H7 (cell line): ENCODE results near the gene CCDC177. TPM values are rescaled to one million over a fixed set of nuclear protein-coding genes. Genes with fewer than 3 reads are reported as not detected.
"Not testable (repeated sequence)": the region's sequence is repeated elsewhere in the genome, so short reads cannot be mapped to it uniquely, and the experiment has no call there.

Experiments used
- DNase-seq: peaks from one replicate; pipeline ENCODE4 v3.0.0; 2012
- H3K27me3 ChIP-seq: 2 replicates; pipeline ENCODE4 v1.6.0; 2011; ENCODE audit warnings: mild to moderate bottlenecking, low read length; ENCODE audit not compliant: control insufficient read depth, insufficient read depth
- H3K36me3 ChIP-seq: replicated peaks from 2 replicates; pipeline ENCODE4 v1.5.1; 2011; ENCODE audit warnings: low read length; ENCODE audit not compliant: control insufficient read depth, insufficient read depth
- H3K4me3 ChIP-seq: 2 replicates; pipeline ENCODE4 v1.5.1; 2011; ENCODE audit warnings: low read depth, mild to moderate bottlenecking, control low read depth, low read length, moderate library complexity; ENCODE audit not compliant: insufficient read depth
- total RNA-seq: library from RNA; depleted of rRNA; stranded (reverse); fragments of >200 nt; shearing (Covaris generic); gene quantifications from 2 replicates; pipeline ENCODE4 v1.2.3, GENCODE V29; 2014

CCDC177 gene
- total RNA-seq, 1 experiment from 2014 or later = 0.17 TPM

DNA sequence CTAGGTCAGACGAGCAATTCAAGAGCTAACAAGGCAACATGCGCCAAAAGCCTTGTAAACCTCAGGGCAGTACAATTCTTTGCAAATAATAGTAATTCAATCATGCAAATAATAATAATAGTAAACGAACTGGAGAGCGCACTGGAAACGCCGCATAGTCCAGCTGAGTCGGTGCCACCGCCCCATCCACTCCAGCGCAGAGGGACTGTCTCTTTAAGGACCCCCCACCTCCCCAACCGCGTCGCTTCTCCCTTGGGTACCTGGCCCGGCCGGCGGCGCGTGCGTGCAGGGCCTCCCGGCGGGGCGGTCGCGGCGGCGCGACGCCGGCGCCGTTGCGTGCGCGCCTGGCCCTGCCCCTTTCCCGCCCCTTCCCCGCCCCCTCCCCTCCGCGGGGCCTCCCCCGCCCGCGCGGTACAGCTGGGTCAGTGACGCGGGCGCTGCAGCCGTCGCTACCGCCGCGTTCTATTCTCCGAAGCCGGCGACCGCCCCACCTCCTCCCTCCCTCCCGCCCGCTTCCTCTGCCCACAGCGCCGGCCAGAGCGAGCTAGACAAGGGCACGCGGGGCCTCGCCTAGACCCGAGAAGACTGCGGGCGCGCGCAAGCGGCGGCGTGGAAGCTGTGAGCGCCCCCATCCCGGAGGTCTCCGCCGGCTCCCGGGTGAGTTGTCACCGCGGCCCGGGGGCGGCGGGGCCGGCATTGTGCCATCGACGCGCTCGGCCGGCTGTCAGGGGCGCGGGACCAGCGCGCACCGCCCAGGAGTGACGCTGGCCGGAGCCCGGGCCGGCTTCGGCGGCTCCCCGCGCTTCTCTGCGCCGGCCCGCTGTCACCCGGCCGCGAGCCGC, 36.7 kb upstream of the CCDC177 start, which contains the start of gene SUSD6:
Gene SUSD6, plus strand, starts transcription at position 425 of the 842 bp plus-strand sequence. CDS start 46,997 bp downstream, outside the sequence.
- peak; percentile 98 for DNase-seq
- Histone ChIP-seq H3K27me3 (peaks cover 3% of the 10 kb centered on the region), H3K4me3 (peak within 1 kb of the TSS; percentile 71), H3K36me3 (no peaks in the 10 kb centered on the region)

DNA sequence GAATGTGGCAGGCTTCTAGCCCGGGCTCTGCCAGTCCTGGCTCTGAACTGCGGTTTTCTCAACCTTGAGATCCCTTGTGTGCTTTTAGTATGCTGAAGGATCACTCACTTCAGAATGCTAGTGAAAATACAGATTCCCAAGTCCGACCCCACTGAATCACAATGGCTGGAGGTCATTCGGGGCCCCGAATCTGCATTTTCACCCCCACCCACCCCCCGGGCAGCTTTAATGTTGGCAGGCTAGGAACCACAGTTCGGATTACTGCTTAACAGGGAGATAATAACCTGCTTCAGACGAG, 36.2 kb upstream of the CCDC177 start:
- peak; percentile 45 for DNase-seq
- Histone ChIP-seq H3K36me3 (no peaks in the 10 kb centered on the region), H3K27me3 (peaks cover 3% of the 10 kb centered on the region), H3K4me3 (peak overlapping the region; percentile 63)

DNA sequence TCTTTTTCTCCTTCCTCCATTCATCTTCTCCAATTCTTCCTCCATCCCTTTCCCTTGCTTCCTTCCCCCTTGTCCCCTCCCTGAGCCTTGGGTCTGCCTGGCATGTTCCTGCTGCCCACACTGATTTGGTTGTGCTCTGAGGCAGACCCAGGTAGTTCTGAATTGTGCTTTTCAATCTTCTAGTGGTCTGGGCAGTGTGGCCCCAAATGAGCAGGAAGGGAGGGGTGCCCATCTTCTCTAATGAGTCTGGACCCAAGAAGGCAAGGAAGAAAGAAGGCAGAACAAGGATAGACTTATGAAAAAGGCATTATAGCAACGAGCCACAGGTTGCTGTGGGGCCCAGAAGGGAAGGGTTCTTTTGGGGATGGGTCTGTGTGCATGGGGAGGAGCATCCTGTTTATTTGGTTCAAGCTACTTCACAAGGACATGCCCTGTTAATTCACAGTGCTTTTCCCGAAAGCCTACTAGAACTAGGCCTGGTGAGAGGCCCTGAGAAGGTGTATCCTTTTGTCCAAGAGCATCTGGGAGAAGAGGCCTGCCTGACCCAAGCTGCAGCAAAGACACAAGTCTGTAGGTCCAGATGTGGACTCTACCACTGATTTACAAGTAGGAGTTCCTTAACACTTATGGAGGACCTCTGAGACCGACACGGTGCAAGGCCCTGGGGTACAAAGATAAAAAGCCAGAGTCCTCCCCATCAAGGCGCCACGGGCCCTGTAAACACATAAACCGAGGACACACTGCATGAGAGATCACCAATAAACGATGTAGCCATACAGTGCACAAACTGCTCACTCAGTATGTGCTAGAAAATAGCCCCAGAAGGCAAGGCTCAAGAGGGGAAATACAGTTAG, 35.6 kb upstream of the CCDC177 start:
- DNase-seq = no peak
- H3K36me3 ChIP-seq = no peaks in the 10 kb centered on the region
- H3K4me3 ChIP-seq = peak overlapping the region; percentile 63
- H3K27me3 ChIP-seq = peaks cover 3% of the 10 kb centered on the region

DNA sequence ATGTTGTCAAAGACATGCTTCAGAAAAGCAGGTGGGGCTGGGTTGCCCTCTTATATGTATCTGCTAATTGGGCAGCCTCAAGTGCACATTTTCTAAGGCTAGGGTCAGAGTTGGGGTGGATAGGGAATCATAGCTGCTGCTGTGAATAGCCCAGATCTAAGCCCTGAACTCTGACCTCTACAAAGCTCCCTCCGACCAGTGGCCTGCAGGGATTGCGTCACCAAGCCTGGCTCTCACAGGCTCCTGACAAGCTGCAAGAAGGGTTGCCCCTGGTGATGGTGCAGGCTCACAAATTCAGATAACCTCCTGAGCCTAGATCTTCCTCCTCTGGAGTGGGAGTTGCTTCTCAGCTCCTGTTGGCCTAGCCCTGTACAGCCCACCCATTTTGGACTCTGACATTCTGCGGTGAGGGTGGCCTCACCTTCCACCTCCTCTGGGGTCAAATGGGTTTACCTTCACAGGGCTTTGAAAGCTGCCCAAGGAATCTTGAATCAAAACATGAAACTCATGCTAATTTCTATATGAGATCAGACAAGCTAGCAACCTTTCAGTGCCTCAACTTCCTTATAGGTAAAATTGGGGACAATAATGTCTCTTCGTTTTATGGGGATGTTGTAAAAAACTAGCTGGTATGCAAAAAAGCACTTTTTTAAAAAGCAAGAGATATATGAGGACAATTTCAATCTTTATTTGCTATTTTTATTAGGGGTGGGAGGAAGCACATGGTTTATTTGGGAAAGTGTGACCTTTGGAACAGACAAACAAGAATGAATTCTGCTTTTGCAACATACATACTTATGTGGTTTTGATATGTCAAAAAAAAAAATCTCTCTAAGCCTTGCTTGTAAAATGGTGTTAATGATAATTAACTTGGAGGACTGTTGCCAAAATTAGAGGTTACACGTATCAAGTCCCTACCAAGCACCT, 31.9 kb upstream of the CCDC177 start:
- DNase-seq = no peak
- no peak overlapping the region for H3K4me3 ChIP-seq
- no peaks in the 10 kb centered on the region for H3K36me3 ChIP-seq
- H3K27me3 ChIP-seq = no peaks in the 10 kb centered on the region

DNA sequence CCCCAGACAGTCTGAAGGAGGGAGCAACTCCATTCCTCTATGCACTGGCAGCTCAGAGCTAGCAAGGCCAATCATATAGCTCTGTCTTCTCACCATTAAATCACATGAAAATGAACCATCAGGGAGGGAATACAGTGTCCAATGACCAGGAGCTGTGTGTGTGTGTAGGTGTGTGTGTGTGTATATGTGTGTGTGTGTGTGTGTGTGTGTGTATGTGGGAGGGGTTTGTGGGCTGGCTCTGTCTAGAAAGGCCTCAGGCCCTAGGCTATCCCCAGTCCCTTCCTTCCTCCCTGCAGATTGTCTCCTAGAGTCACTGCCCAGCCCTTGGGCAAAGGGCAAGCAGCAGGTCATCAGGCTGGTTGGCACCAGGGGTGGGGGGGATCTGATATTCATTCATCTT, 31.1 kb upstream of the CCDC177 start:
- Histone ChIP-seq H3K36me3 (no peaks in the 10 kb centered on the region), H3K27me3 (no peaks in the 10 kb centered on the region), H3K4me3 (no peak overlapping the region)
- DNase-seq = no peak

DNA sequence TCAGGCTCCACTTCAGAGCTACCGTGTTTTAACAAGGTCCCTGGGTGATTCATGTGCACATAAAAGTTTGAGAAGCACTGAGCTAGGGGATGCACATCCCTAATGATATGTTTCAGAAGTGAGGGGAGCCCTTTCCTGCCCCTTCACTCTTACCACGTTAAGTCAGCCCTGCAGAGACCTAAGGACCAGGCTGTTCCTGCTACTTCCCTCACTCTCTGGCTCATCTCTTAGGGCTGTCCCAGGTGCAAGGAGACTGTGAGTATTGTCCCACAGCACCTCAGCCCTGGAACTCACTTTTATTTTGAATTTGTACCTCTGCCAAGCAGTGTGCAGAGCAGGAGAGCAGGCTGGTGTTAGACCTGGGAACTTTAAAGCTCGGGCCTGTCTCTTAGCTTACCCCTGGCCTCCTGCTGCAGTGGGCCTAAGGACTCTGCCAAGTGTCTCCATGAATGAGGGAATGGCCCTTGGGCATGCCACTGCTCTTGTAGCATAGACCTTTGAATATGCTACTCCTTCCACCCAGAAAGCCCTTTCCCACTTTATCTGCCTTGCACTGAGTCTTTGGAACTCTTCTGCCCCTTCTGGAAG, 25.7 kb upstream of the CCDC177 start:
- H3K4me3 ChIP-seq = no peak overlapping the region
- no peaks in the 10 kb centered on the region for H3K27me3 ChIP-seq
- no peaks in the 10 kb centered on the region for H3K36me3 ChIP-seq
- DNase-seq = no peak

DNA sequence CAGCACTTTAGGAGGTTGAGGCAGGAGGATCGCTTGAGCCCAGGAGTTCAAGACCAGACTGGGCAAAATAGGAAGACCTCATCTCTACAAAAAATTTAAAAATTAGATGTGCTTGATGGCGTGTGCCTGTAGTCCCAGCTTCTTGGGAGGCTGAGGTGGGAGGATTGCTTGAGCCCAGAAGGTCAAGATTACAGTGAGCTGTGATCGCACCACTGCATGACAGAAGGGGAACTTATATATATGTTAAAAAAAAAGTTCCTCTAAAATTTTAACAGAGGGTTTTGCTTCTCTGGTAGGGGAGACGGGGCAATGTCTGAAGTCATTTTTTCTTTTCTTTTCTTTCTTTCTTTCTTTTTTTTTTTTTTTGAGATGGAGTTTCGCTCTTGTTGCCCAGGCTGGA, 24.8 kb upstream of the CCDC177 start:
- not testable (repeated sequence) for H3K27me3 ChIP-seq, H3K36me3 ChIP-seq, DNase-seq, H3K4me3 ChIP-seq

DNA sequence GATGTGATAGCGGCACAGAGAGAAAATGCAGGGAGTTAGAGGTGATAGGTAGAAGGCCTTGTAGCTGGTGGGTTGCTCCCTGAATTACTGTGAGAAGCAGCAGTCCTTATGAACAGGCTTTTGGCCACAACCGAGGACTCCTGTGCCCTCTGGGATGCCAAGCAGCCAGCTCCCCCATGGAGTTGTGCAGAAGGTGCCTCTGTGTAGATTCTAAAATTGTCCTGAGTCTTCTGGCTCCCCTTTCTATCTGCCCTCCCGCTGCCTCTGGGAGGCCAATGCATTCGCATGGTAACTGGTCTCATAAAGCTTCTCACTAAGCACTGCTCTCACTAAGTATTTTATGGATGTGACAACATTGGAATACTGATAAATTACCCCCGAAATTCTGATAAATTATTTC, 20.7 kb upstream of the CCDC177 start:
- Histone ChIP-seq H3K27me3 (no peaks in the 10 kb centered on the region), H3K36me3 (no peaks in the 10 kb centered on the region), H3K4me3 (no peak overlapping the region)
- no peak for DNase-seq

DNA sequence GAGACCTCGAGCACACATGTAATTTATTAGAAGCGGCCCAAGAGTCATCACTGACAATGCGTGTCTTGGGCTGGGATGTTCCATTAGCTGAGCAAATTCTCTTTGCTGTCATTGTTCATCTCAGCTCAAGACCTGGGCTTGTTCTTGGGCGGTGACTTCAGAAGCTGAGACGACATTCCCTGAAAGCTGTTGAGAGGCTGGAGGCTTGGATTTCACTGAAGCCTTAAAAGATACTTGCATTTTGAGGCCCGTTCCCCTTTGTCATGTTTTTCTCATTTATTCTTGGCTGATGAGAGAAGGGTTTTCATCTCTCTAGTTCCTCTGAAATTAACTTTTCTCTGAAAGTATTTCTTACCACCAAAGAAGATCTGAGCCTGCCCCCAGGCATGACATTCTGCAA, 20.2 kb upstream of the CCDC177 start:
- Histone ChIP-seq H3K4me3 (no peak overlapping the region), H3K36me3 (no peaks in the 10 kb centered on the region), H3K27me3 (no peaks in the 10 kb centered on the region)
- DNase-seq = no peak

DNA sequence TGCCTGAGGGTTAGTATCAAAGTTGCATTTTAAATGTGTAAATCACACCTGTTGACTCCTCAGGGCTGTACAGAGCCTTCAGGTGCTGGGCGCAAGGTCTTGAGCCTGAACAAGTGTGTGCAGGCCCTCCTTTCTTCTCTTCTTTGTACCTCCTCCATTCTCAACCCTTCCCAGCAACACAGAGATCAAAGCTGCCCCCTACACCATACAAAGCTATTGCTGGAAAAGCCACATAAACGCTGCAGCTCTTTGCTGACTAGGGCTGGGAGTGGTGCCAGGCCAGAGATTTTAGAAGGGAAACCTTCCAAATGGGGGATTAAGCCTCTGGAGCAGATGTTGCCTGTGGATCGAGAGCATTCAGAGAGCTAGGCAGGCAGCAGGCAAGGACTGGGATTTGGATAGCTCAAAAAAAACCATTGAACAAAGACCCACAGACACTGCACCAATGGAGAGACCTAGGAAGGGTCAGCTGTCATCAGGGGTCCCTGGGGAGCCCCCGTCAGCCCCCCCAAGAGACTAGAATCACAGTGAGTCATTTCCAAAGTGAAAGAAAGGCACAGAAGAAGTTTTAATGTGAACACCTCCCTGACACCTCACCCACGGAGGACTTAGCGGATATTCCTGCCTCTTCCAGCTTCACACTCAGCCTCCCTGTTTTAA, 18.5 kb upstream of the CCDC177 start:
- no peak overlapping the region for H3K4me3 ChIP-seq
- no peaks in the 10 kb centered on the region for H3K27me3 ChIP-seq
- no peaks in the 10 kb centered on the region for H3K36me3 ChIP-seq
- DNase-seq = no peak

DNA sequence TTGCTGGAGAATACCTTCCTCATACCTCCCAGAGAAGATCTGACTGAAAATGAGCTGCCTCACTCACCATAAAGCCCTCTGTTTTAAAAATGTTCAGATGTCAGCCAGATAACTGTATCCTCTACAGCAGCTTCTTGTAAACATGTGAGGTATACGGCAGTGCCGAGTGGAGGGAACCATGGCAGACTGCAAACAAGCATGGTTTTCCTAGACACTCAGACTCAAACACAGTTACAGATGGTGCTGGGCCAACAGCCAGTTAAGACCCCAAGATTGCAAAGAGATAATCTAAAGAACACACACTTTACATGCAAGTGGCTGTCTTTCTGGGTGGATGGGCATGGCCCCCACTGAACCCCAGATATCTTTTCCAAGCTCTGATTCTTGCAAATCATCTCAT, 16.6 kb upstream of the CCDC177 start:
- Histone ChIP-seq H3K4me3 (no peak overlapping the region), H3K36me3 (no peaks in the 10 kb centered on the region), H3K27me3 (no peaks in the 10 kb centered on the region)
- DNase-seq = no peak

DNA sequence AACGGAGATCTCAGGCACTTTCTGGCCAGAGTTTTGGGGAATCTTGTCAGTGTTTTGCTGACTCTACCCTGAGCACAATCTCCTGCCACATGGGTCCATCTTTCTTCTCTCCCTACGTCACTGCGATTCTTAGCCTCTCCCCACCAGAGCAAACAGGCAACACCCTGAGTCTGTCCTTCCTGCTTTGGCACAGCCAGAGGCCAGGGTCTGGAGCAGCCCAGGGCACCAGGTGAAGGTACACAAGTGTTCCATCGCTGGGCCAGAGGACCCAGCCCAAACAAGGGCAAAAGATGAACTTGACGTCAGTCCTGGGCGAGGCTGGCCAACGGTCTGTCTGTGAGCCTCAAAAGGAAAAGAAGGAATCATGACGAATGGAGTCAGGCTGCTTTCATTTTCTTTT, 12.7 kb upstream of the CCDC177 start:
- DNase-seq = no peak
- Histone ChIP-seq H3K27me3 (no peaks in the 10 kb centered on the region), H3K36me3 (no peaks in the 10 kb centered on the region), H3K4me3 (no peak overlapping the region)

DNA sequence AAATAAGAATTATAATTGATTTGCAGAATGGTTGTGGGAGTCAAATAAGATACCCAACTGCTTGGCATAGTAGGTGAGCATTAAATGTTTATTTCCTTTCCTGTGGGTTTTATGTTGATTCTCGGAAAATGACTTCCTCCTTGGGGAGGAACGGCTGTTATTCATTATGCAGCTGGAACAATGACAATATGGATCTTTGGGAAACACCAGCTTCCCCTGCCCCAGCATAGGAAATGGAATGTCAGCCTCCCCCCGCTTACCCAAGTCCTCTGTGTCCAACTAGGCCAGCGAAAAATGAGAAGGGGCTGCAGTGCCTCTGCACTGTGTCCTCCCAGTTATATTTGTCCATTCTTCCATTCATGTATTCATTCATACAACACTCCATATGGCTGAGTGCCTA, 11.7 kb upstream of the CCDC177 start:
- DNase-seq = no peak
- no peak overlapping the region for H3K4me3 ChIP-seq
- no peaks in the 10 kb centered on the region for H3K27me3 ChIP-seq
- H3K36me3 ChIP-seq = no peaks in the 10 kb centered on the region

DNA sequence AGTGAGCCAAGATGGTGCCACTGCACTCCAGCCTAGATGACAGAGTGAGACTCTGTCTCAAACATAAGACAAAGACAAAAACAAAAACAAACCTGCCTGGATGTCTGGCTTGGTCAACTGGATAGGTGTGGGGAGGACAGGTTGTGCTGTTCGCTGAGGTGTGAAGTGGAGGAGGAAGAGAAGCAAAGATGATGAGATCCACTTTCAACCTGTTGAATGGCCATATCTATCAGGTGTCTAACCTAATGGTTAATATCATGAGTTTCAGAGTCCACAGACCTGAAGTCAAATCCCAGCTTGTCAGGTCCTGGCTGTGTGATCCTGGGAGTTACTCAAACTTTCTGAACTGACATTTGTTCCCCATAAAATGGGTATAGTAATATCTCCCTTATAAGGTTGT, 9.7 kb upstream of the CCDC177 start:
- no peaks in the 10 kb centered on the region for H3K27me3 ChIP-seq
- H3K4me3 ChIP-seq = no peak overlapping the region
- no peaks in the 10 kb centered on the region for H3K36me3 ChIP-seq
- DNase-seq = no peak
